GM23338 (cell line): Measurements from ENCODE around the gene PIK3C2B. TPM values are rescaled to one million over a fixed set of nuclear protein-coding genes. Genes with fewer than 3 reads are reported as not detected.

ENCODE experiments used
- ATAC-seq: fragments of 200-7000 bp; cut with Tn5 transposase; 3 replicates; pipeline ENCODE4 v1.9.1; 2020
- DNase-seq: peaks from one replicate; pipeline ENCODE4 v3.0.0-alpha.2; 2015; ENCODE audit warnings: low spot score
- H2AFZ ChIP-seq: fragments of 200-600 bp; sonication (generic); 2 replicates; pipeline ENCODE4 v1.8.0; 2016; ENCODE audit warnings: antibody characterized with exemption, mild to moderate bottlenecking, moderate library complexity
- H3F3A ChIP-seq: fragments of 200-600 bp; sonication (generic); replicated peaks from 2 replicates; pipeline ENCODE4 v1.8.0; 2017; ENCODE audit warnings: antibody characterized with exemption, mixed run types, low read depth
- H3K27ac ChIP-seq: fragments of 200-600 bp; sonication (generic); 2 replicates; pipeline ENCODE4 v1.6.1; 2016; ENCODE audit warnings: low read depth
- H3K27me3 ChIP-seq: fragments of 200-600 bp; sonication (generic); 2 replicates; pipeline ENCODE4 v1.8.0; 2016; ENCODE audit warnings: mild to moderate bottlenecking, mixed run types, moderate library complexity; ENCODE audit not compliant: insufficient read depth
- H3K36me3 ChIP-seq: fragments of 200-600 bp; sonication (generic); 2 replicates; pipeline ENCODE4 v1.8.0; 2016; ENCODE audit warnings: mild to moderate bottlenecking; ENCODE audit not compliant: insufficient read depth
- H3K4me1 ChIP-seq: fragments of 200-600 bp; sonication (generic); 2 replicates; pipeline ENCODE4 v1.8.0; 2016; ENCODE audit warnings: mild to moderate bottlenecking, moderate library complexity; ENCODE audit not compliant: insufficient read depth
- H3K4me2 ChIP-seq: fragments of 200-600 bp; sonication (generic); 2 replicates; pipeline ENCODE4 v1.7.1; 2017; ENCODE audit warnings: mixed run types
- H3K4me3 ChIP-seq: fragments of 200-600 bp; sonication (generic); 2 replicates; pipeline ENCODE4 v1.6.1; 2016; ENCODE audit warnings: mixed run types
- H3K79me2 ChIP-seq: fragments of 200-600 bp; sonication (generic); replicated peaks from 2 replicates; pipeline ENCODE4 v1.8.0; 2017; ENCODE audit warnings: mild to moderate bottlenecking; ENCODE audit not compliant: insufficient read depth
- H3K9me2 ChIP-seq: fragments of 200-600 bp; sonication (generic); 2 replicates; pipeline ENCODE4 v1.8.0; 2017; ENCODE audit not compliant: insufficient read depth
- H4K20me1 ChIP-seq: fragments of 200-600 bp; sonication (generic); replicated peaks from 2 replicates; pipeline ENCODE4 v1.8.0; 2017; ENCODE audit warnings: mild to moderate bottlenecking; ENCODE audit not compliant: insufficient read depth
- H3K27ac Mint-ChIP-seq: 2 replicates; pipeline ENCODE4 v1.8.0; 2020; ENCODE audit warnings: inconsistent platforms, mild to moderate bottlenecking, moderate library complexity, mixed read lengths
- H3K27me3 Mint-ChIP-seq: 3 replicates; pipeline ENCODE4 v1.8.0; 2022; ENCODE audit warnings: low read depth, mild to moderate bottlenecking, moderate library complexity, mixed read lengths, inconsistent platforms; ENCODE audit not compliant: insufficient read depth, poor library complexity
- H3K36me3 Mint-ChIP-seq: 3 replicates; pipeline ENCODE4 v1.8.0; 2021; ENCODE audit warnings: low read depth, mild to moderate bottlenecking, inconsistent platforms, moderate library complexity, mixed read lengths
- H3K4me1 Mint-ChIP-seq: 3 replicates; pipeline ENCODE4 v1.8.0; 2020; ENCODE audit warnings: mild to moderate bottlenecking, inconsistent platforms, mixed read lengths
- H3K4me3 Mint-ChIP-seq: 3 replicates; pipeline ENCODE4 v1.8.0; 2021; ENCODE audit warnings: moderate library complexity, mild to moderate bottlenecking, inconsistent platforms, mixed read lengths
- H3K9me3 Mint-ChIP-seq: 3 replicates; pipeline ENCODE4 v1.8.0; 2020; ENCODE audit warnings: moderate library complexity, mild to moderate bottlenecking, inconsistent platforms, mixed read lengths
- CTCF ChIP-seq, 2 experiments: fragments of 200-600 bp in 1 of 2; sonication (generic) in 1 of 2; conservative IDR thresholded peaks; 2 replicates each; pipeline versions ENCODE4 v1.5.1 to v1.6.1; 2016 to 2017; ENCODE audit warnings: antibody characterized with exemption in 2 of 2, low read depth in 2 of 2, mild to moderate bottlenecking in 2 of 2, moderate library complexity in 1 of 2
- ETS1 ChIP-seq: IDR thresholded peaks from 2 replicates; pipeline ENCODE4 v1.6.1; 2016; ENCODE audit warnings: antibody characterized with exemption
- EZH2 ChIP-seq: fragments of 200-600 bp; sonication (generic); IDR thresholded peaks from one replicate; pipeline ENCODE4 v1.8.0; 2017; ENCODE audit warnings: antibody characterized with exemption, mild to moderate bottlenecking, low read depth; ENCODE audit not compliant: unreplicated experiment
- EZH2phosphoT487 ChIP-seq: fragments of 200-600 bp; sonication (generic); IDR thresholded peaks from one replicate; pipeline ENCODE4 v1.8.1; 2018; ENCODE audit warnings: antibody characterized with exemption; ENCODE audit not compliant: unreplicated experiment
- JUNB ChIP-seq: IDR thresholded peaks from one replicate; pipeline ENCODE4 v1.6.1; 2016; ENCODE audit warnings: antibody characterized with exemption; ENCODE audit not compliant: unreplicated experiment
- NANOG ChIP-seq: IDR thresholded peaks from 2 replicates; pipeline ENCODE4 v1.6.1; 2016; ENCODE audit warnings: antibody characterized with exemption, borderline replicate concordance
- POLR2AphosphoS5 ChIP-seq: IDR thresholded peaks from 2 replicates; pipeline ENCODE4 v1.6.1; 2016; ENCODE audit warnings: antibody characterized with exemption, low read depth
- ZNF114 ChIP-seq: fragments of 250-450 bp; sonication (Bioruptor Pico); IDR thresholded peaks from 2 replicates; pipeline ENCODE4 v1.5.0; 2020; ENCODE audit warnings: mild to moderate bottlenecking, moderate library complexity
- ZNF331 ChIP-seq: fragments of 250-450 bp; sonication (Bioruptor Pico); IDR thresholded peaks from 2 replicates; pipeline ENCODE4 v1.5.0; 2020; ENCODE audit warnings: low read depth, mild to moderate bottlenecking, moderate library complexity
- ZNF462 ChIP-seq: fragments of 250-450 bp; sonication (Bioruptor Pico); IDR thresholded peaks from 2 replicates; pipeline ENCODE4 v1.5.0; 2020; ENCODE audit warnings: mild to moderate bottlenecking, moderate library complexity
- polyA plus RNA-seq: library from polyadenylated mRNA; unstranded; fragments of >200 nt; fragmentation: Nextera tagmentation; extraction: Ambion mirVana; gene quantifications from 2 replicates; pipeline ENCODE4 v1.2.1, GENCODE V29; 2016
- total RNA-seq: library from RNA; depleted of rRNA; stranded (reverse); fragments of >200 nt; shearing (Covaris generic); gene quantifications from 2 replicates; pipeline ENCODE4 v1.2.3, GENCODE V29; 2014

The PIK3C2B gene
- total and polyA plus RNA-seq, 2 experiments from 2014 or later: 4.8 to 19.0 TPM

- peaks cover 19% of the 10 kb centered on the region for H3K36me3 Mint-ChIP-seq
- Histone ChIP-seq H4K20me1 (no peaks in the 10 kb centered on the region), H2AFZ (no peak overlapping the region), H3K79me2 (no peaks in the 10 kb centered on the region), H3K27ac (no peak overlapping the region), H3K36me3 (no peaks in the 10 kb centered on the region; the same call in 1 of the 2 replicates), H3K4me1 (peaks cover 37% of the 10 kb centered on the region), H3K27me3 (no peaks in the 10 kb centered on the region), H3F3A (0 out of 2 replicates have a peak, but pooled peaks cover 7% of the 10 kb centered on the region), H3K9me2 (no peaks in the 10 kb centered on the region), H3K4me3 (no peak overlapping the region), H3K4me2 (peak overlapping the region; percentile 40)
- TF ChIP-seq EZH2 (no peak), JUNB (no peak), ZNF462 (CRISPR knock-in tag) (no peak), ZNF331 (CRISPR knock-in tag) (no peak), POLR2AphosphoS5 (no peak), EZH2phosphoT487 (no peak), NANOG (no peak), ZNF114 (no peak), ETS1 (no peak), CTCF (conservative IDR thresholded peaks at IDR 0.05; ENCODE audit: low read depth in 2 of 2) (no peak)
- no peak overlapping the region; the same call in 1 of the 2 replicates for H3K27ac Mint-ChIP-seq
- no peaks in the 10 kb centered on the region; the same call in 2 of the 3 replicates for H3K9me3 Mint-ChIP-seq
- no peak overlapping the region; the same call in 2 of the 3 replicates for H3K4me3 Mint-ChIP-seq
- ATAC-seq: no peak
- DNase-seq: peak; percentile 51
- H3K27me3 Mint-ChIP-seq: peaks cover 17% of the 10 kb centered on the region
- H3K4me1 Mint-ChIP-seq: peaks cover 68% of the 10 kb centered on the region
Observed at GRCh38 chr1:204453141-204453772, 41.3 kb downstream of the PIK3C2B start.
